ENCODE measurements around the gene RAP1A. TPM values are rescaled to one million over a fixed set of nuclear protein-coding genes. Genes with fewer than 3 reads are reported as not detected.

Gene RAP1A
- total and polyA plus RNA-seq, 2 donors (not counting 3 experiments of a cell fraction or from before 2014, with no cell fraction given) = 17.8 to 56.4 TPM

GRCh38 chr1:111595807-111596206, 23.8 kb upstream of the RAP1A start:
- H3K9me1 ChIP-seq (replicated peaks; ENCODE audit: control insufficient read depth, extremely low read depth, insufficient read depth, low read length) = no peaks in the 10 kb centered on the region
- peaks cover 15% of the 10 kb centered on the region for H3K4me1 ChIP-seq (ENCODE audit: control insufficient read depth, extremely low read depth, insufficient read depth, low read length)
- H3K4me3 ChIP-seq (replicated peaks in 1 of 3; ENCODE audit: insufficient read depth in 1 of 3, low read depth in 1 of 3, low read length in 3 of 3) = no peak overlapping the region
- FAIRE-seq (no peak), DNase-seq (ENCODE audit: low read depth, low spot score) (no peak)
- TF ChIP-seq GATA2 (IDR thresholded peaks at IDR 0.05; ENCODE audit: insufficient read depth, insufficient read length, low read depth, low read length) (no peak), MYC (IDR thresholded peaks at IDR 0.05; ENCODE audit: low read depth, low read length) (no peak), EZH2 (IDR thresholded peaks at IDR 0.05; ENCODE audit: borderline replicate concordance, low read depth, low read length, severe bottlenecking) (no peak), JUN (IDR thresholded peaks at IDR 0.05; ENCODE audit: borderline replicate concordance, insufficient read depth, insufficient read length, low read depth) (no peak), POLR2A (IDR thresholded peaks at IDR 0.05; ENCODE audit: low read depth, low read length) (no peak), MAX (IDR thresholded peaks at IDR 0.05; ENCODE audit: insufficient read depth, insufficient read length) (no peak), POLR2AphosphoS5 (IDR thresholded peaks at IDR 0.05; ENCODE audit: insufficient read depth, low read depth, low read length) (no peak), FOS (IDR thresholded peaks at IDR 0.05; ENCODE audit: borderline replicate concordance, insufficient read depth, low read length) (no peak), CTCF (IDR thresholded peaks at IDR 0.05; ENCODE audit: extremely low read depth in 1 of 2, insufficient read depth in 1 of 2, low read depth in 1 of 2, low read length in 2 of 2) (no peak)
- peaks cover 2 to 3% of the 10 kb centered on the region in 2 experiments for H3K27me3 ChIP-seq (ENCODE audit: control insufficient read depth in 2 of 2, insufficient read depth in 2 of 2, low read length in 2 of 2)
- POLR2A ChIA-PET = no interaction called here
- H3K4me2 ChIP-seq (ENCODE audit: insufficient read depth, low read length) = no peak overlapping the region
- H3K36me3 ChIP-seq (ENCODE audit: control insufficient read depth in 2 of 2, extremely low read depth in 1 of 2, insufficient read depth in 2 of 2, low read length in 2 of 2) = no peaks in the 10 kb centered on the region
- H3K79me2 ChIP-seq (ENCODE audit: control insufficient read depth, insufficient read depth, low read length) = no peaks in the 10 kb centered on the region
- H2AFZ ChIP-seq (ENCODE audit: low read depth, low read length) = no peak overlapping the region
- H3K27ac ChIP-seq (ENCODE audit: insufficient read depth, low read depth, low read length) = no peak overlapping the region
- CTCF ChIA-PET = interaction anchor here (1.5 kb wide), 1 partner anchor 88 kb away, joined by 5 read pairs; no protein-coding TSS in a partner anchor
- dilution Hi-C loops (cut with MboI; ENCODE audit: extremely low pct_ligation_motif_present, low sequenced_read_pairs) = no loop called here
- intact Hi-C loops (cut with micrococcal nuclease) = no loop called here
- no peaks in the 10 kb centered on the region for H4K20me1 ChIP-seq (replicated peaks; ENCODE audit: control insufficient read depth, extremely low read depth, insufficient read depth, low read length)
- no peak overlapping the region for H3K9ac ChIP-seq (replicated peaks; ENCODE audit: extremely low read depth, insufficient read depth, low read length)
- H3K9me3 ChIP-seq (replicated peaks; ENCODE audit: control insufficient read depth, insufficient read depth, low read length) = no peaks in the 10 kb centered on the region
- no TSS peak for BruUV-seq (replicated peaks)
